Esophagus (tissue), 2 donors: ENCODE measurements around the gene FAM43B. TPM values are rescaled to one million over a fixed set of nuclear protein-coding genes. Genes with fewer than 3 reads are reported as not detected.

Source experiments
- H3K27ac ChIP-seq, 2 donors: one replicate each; pipeline ENCODE4 v1.5.1; 2013; ENCODE audit warnings: low read depth in 2 of 2, mild to moderate bottlenecking in 2 of 2, inconsistent platforms in 1 of 2, low read length in 1 of 2, moderate library complexity in 1 of 2
- H3K27me3 ChIP-seq, 2 donors: one replicate each; pipeline ENCODE4 v1.6.1; 2013; ENCODE audit warnings: low read length in 2 of 2, control low read depth in 1 of 2, mild to moderate bottlenecking in 1 of 2; ENCODE audit not compliant: insufficient read depth in 2 of 2, control insufficient read depth in 1 of 2
- H3K36me3 ChIP-seq, 2 donors: one replicate each; pipeline ENCODE4 v1.6.1; 2013; ENCODE audit warnings: low read length in 1 of 2; ENCODE audit not compliant: control insufficient read depth in 2 of 2, insufficient read depth in 2 of 2
- H3K4me1 ChIP-seq, 2 donors: one replicate each; pipeline ENCODE4 v1.6.1; 2013; ENCODE audit warnings: low read length in 1 of 2; ENCODE audit not compliant: control insufficient read depth in 2 of 2, insufficient read depth in 2 of 2
- H3K4me3 ChIP-seq, 2 donors: one replicate each; pipeline ENCODE4 v1.5.1; 2013; ENCODE audit warnings: low read length in 2 of 2, mild to moderate bottlenecking in 2 of 2, low read depth in 1 of 2, moderate library complexity in 1 of 2
- H3K9me3 ChIP-seq, 2 donors: one replicate each; pipeline ENCODE4 v1.6.1; 2013; ENCODE audit warnings: mild to moderate bottlenecking in 2 of 2, low read depth in 1 of 2, low read length in 1 of 2, moderate library complexity in 1 of 2; ENCODE audit not compliant: control insufficient read depth in 2 of 2, insufficient read depth in 1 of 2
- WGBS, 2 donors: extraction: QIAGEN DNeasy Blood & Tissue Kit; methylation state at CpG; one replicate each; pipeline ENCODE4 v1.1.7; 2013; 5-methylcytosine and 5-hydroxymethylcytosine counted together
- polyA plus RNA-seq, 2 donors: library from polyadenylated mRNA; stranded (reverse); fragments of 200-250 nt; gene quantifications; one replicate each; pipeline ENCODE4 v1.2.3, GENCODE V29; 2013
- donor health status: healthy with polysubstance abuse.
- donor health status: Bipolar disorder and iron deficiency.

FAM43B gene
- polyA plus RNA-seq, 2 donors = 0.04 to 0.12 TPM

GRCh38 chr1:20526267-20526666 is 26.1 kb upstream of the FAM43B start:
- no peaks in the 10 kb centered on the region for H3K27me3 ChIP-seq
- WGBS, 2 donors = 80 to 87% methylated on average over 6 of the region's 6 CpGs
- no peaks in the 10 kb centered on the region for H3K4me1 ChIP-seq

GRCh38 chr1:20528221-20528620 is 24.2 kb upstream of the FAM43B start:
- no peak overlapping the region for H3K27ac ChIP-seq
- H3K4me3 ChIP-seq = no peak overlapping the region
- H3K9me3 ChIP-seq = no peaks in the 10 kb centered on the region
- no peaks in the 10 kb centered on the region for H3K4me1 ChIP-seq
- no peaks in the 10 kb centered on the region for H3K27me3 ChIP-seq
- H3K36me3 ChIP-seq = no peaks in the 10 kb centered on the region
- WGBS, 2 donors = 46 to 59% methylated on average over 7 of the region's 7 CpGs

More at GRCh38 chr1:20526267-20526666, 26.1 kb upstream of the FAM43B start:
- H3K9me3 ChIP-seq = no peaks in the 10 kb centered on the region
- no peak overlapping the region for H3K4me3 ChIP-seq
- no peaks in the 10 kb centered on the region for H3K36me3 ChIP-seq
- no peak overlapping the region for H3K27ac ChIP-seq

GRCh38 chr1:20530306-20530705 is 22.1 kb upstream of the FAM43B start:
- no peaks in the 10 kb centered on the region for H3K4me1 ChIP-seq
- H3K27ac ChIP-seq = no peak overlapping the region
- no peaks in the 10 kb centered on the region for H3K36me3 ChIP-seq
- H3K4me3 ChIP-seq = no peak overlapping the region
- 24 to 35% methylated on average over 8 of the region's 8 CpGs for WGBS, 2 donors
- H3K9me3 ChIP-seq = no peaks in the 10 kb centered on the region
- H3K27me3 ChIP-seq = peaks cover 0 to 2% of the 10 kb centered on the region in 2 donors

- 47 to 55% methylated on average over 6 of the region's 6 CpGs for WGBS, 2 donors
- Histone ChIP-seq H3K4me3 (no peak overlapping the region), H3K27ac (no peak overlapping the region), H3K27me3 (peaks cover 0 to 2% of the 10 kb centered on the region in 2 donors), H3K4me1 (no peaks in the 10 kb centered on the region), H3K36me3 (no peaks in the 10 kb centered on the region), H3K9me3 (no peaks in the 10 kb centered on the region)
Observed at GRCh38 chr1:20530901-20531300, 21.5 kb upstream of the FAM43B start.

- peaks cover 0 to 2% of the 10 kb centered on the region in 2 donors for H3K27me3 ChIP-seq
Observed at GRCh38 chr1:20533635-20534034, 18.7 kb upstream of the FAM43B start.

GRCh38 chr1:20534659-20535417 is 17.5 kb upstream of the FAM43B start:
- H3K27ac ChIP-seq = no peak overlapping the region
- no peak overlapping the region for H3K4me3 ChIP-seq
- no peaks in the 10 kb centered on the region for H3K36me3 ChIP-seq
- 66 to 67% methylated on average over 12 of the region's 12 CpGs for WGBS, 2 donors
- no peaks in the 10 kb centered on the region for H3K9me3 ChIP-seq
- H3K4me1 ChIP-seq = no peaks in the 10 kb centered on the region
- peaks cover 0 to 2% of the 10 kb centered on the region in 2 donors for H3K27me3 ChIP-seq

More at GRCh38 chr1:20533635-20534034, 18.7 kb upstream of the FAM43B start:
- Histone ChIP-seq H3K4me1 (no peaks in the 10 kb centered on the region), H3K27ac (no peak overlapping the region), H3K9me3 (no peaks in the 10 kb centered on the region), H3K4me3 (no peak overlapping the region), H3K36me3 (no peaks in the 10 kb centered on the region)
- 57% methylated on average over 4 of the region's 4 CpGs for WGBS, 2 donors

- no peaks in the 10 kb centered on the region for H3K4me1 ChIP-seq
- no peaks in the 10 kb centered on the region for H3K9me3 ChIP-seq
- H3K27ac ChIP-seq = no peak overlapping the region
- no peaks in the 10 kb centered on the region for H3K36me3 ChIP-seq
- H3K4me3 ChIP-seq = no peak overlapping the region
- H3K27me3 ChIP-seq = peaks cover 2% of the 10 kb centered on the region in 2 donors
- 17 to 31% methylated on average over 2 of the region's 2 CpGs for WGBS, 2 donors
Observed at GRCh38 chr1:20538227-20538626, 14.1 kb upstream of the FAM43B start.

- H3K9me3 ChIP-seq = no peaks in the 10 kb centered on the region
- H3K4me1 ChIP-seq = no peaks in the 10 kb centered on the region
- 55 to 68% methylated on average over 3 of the region's 3 CpGs for WGBS, 2 donors
- H3K27ac ChIP-seq = no peak overlapping the region
- peaks cover 0 to 2% of the 10 kb centered on the region in 2 donors for H3K27me3 ChIP-seq
- H3K4me3 ChIP-seq = no peak overlapping the region
- H3K36me3 ChIP-seq = no peaks in the 10 kb centered on the region
Observed at GRCh38 chr1:20538760-20539551, 13.4 kb upstream of the FAM43B start.

- Histone ChIP-seq H3K9me3 (no peaks in the 10 kb centered on the region), H3K27me3 (peaks cover 0 to 2% of the 10 kb centered on the region in 2 donors)
- 90 to 95% methylated on average over 1 of the region's 1 CpG for WGBS, 2 donors
Observed at GRCh38 chr1:20540281-20540680, 12.1 kb upstream of the FAM43B start.

More at GRCh38 chr1:20540281-20540680, 12.1 kb upstream of the FAM43B start:
- Histone ChIP-seq H3K4me1 (no peaks in the 10 kb centered on the region), H3K36me3 (no peaks in the 10 kb centered on the region), H3K27ac (no peak overlapping the region), H3K4me3 (no peak overlapping the region)
